ENCODE data around the gene CCDC92B. TPM values are rescaled to one million over a fixed set of nuclear protein-coding genes. Genes with fewer than 3 reads are reported as not detected.
"Not testable (repeated sequence)": the region's sequence is repeated elsewhere in the genome, so short reads cannot be mapped to it uniquely, and the experiment has no call there.

CCDC92B gene
- total RNA-seq, 2 experiments from 2014 or later: 0.10 TPM; not detected in 1

DNA sequence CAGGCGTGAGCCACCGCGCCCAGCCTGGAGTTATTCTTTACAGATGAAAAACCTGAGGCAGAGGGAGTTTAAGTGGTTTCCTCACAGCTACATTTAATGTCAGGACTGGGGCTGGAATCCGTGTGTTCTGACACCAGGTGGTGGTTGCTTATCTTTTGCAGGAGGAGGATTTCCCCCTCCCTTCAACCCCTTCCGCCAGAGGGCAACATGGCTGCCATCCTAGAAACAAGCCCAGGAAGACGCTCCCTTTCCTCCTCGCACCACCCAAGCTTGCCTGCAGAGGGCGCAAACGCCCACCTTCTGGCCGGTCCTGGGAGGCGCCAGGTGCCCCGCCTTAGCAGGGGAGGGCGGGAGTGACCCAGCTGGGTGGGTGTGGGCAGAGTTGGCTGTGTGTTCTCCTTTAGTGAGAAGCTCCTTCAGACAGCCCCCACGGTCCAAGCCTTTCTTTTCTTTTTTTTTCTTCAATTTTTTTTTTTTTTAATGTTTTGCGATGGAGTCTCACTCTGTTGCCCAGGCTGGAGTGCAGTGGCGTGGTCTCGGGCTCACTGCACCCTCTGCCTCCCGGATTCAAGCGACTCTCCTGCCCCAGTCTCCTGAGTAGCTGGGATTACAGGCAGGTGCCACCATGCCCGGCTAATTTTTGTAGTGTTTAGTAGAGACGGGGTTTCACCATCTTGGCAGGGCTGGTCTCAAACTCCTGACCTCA, 36.9 kb upstream of the CCDC92B start:
- CTCF ChIA-PET: interaction anchor here (0.7 to 2.7 kb wide), 23 partner anchors 8 to 801 kb away, joined by 3 to 46 read pairs (median 4); partner anchors contain the start of gene RAP1GAP2

DNA sequence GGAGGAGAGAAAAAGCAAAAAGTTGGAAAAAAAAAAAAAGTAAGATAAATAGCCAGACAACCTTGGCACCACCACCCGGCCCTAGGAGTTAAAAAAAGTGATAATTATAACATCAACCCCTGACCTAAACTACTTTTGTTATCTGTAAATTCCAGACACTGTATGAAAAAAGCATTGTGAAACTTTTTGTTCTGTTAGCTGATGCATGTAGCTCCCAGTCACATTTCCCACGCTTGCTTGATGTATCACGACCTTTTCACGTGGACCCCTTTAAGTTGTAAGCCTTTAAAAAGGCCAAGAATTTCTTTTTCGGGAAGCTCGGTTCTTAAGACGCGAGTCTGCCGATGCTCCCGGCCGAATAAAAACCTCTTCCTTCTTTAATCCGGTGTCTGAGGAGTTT, 35.9 kb upstream of the CCDC92B start:
- POLR2A ChIA-PET: interaction anchor here (0.7 to 15.3 kb wide), 4 partner anchors 10 to 147 kb away, joined by 3 to 346 read pairs (median 10); partner anchors contain the start of gene RAP1GAP2
- H3K36me3 Mint-ChIP-seq (ENCODE audit: low read depth); DNase-seq; H3K27ac Mint-ChIP-seq; H3K9me3 Mint-ChIP-seq; H3K4me3 Mint-ChIP-seq: not testable (repeated sequence)
- H3K27me3 Mint-ChIP-seq: peaks cover 14% of the 10 kb centered on the region
- peaks cover 23% of the 10 kb centered on the region for H3K4me1 Mint-ChIP-seq
- CTCF ChIA-PET: interaction anchor here (0.7 to 2.7 kb wide), 9 partner anchors 10 to 403 kb away, joined by 3 to 46 read pairs (median 9); partner anchors contain the start of gene RAP1GAP2

More for the DNA sequence above, 36.9 kb upstream of the CCDC92B start:
- Mint-ChIP-seq H3K4me1 (peaks cover 29% of the 10 kb centered on the region), H3K27me3 (peaks cover 18% of the 10 kb centered on the region), H3K27ac (no peak overlapping the region), H3K9me3 (no peaks in the 10 kb centered on the region), H3K36me3 (ENCODE audit: low read depth) (no peaks in the 10 kb centered on the region), H3K4me3 (no peak overlapping the region)
- POLR2A ChIA-PET: interaction anchor here (0.7 to 15.3 kb wide), 5 partner anchors 9 to 146 kb away, joined by 3 to 346 read pairs (median 5); partner anchors contain the start of gene RAP1GAP2
- peak; percentile 92 for DNase-seq

GRCh38 chr17:2784864-2785263, 35.4 kb upstream of the CCDC92B start:
- Mint-ChIP-seq H3K4me1 (peaks cover 21% of the 10 kb centered on the region), H3K9me3 (no peaks in the 10 kb centered on the region), H3K27me3 (peaks cover 13% of the 10 kb centered on the region), H3K27ac (no peak overlapping the region), H3K4me3 (no peak overlapping the region), H3K36me3 (ENCODE audit: low read depth) (no peaks in the 10 kb centered on the region)
- DNase-seq: no peak
- POLR2A ChIA-PET: interaction anchor here (1.8 to 15.3 kb wide), 3 partner anchors 11 to 42 kb away, joined by 5 to 346 read pairs (median 14); partner anchors contain the start of gene RAP1GAP2
- CTCF ChIA-PET: interaction anchor here (1.8 to 2.7 kb wide), 4 partner anchors 11 to 52 kb away, joined by 5 to 46 read pairs (median 26); partner anchors contain the start of gene RAP1GAP2

GRCh38 chr17:2783310-2784030, 34.0 kb upstream of the CCDC92B start:
- Mint-ChIP-seq H3K4me3 (no peak overlapping the region), H3K4me1 (peaks cover 23% of the 10 kb centered on the region), H3K27ac (no peak overlapping the region), H3K9me3 (no peaks in the 10 kb centered on the region), H3K36me3 (ENCODE audit: low read depth) (no peaks in the 10 kb centered on the region), H3K27me3 (peaks cover 13% of the 10 kb centered on the region)
- ChIA-PET CTCF (interaction anchor here (1.0 to 2.1 kb wide), 3 partner anchors 31 to 54 kb away, joined by 4 to 6 read pairs (median 5); no protein-coding TSS in a partner anchor), POLR2A (interaction anchor here (1.2 to 1.8 kb wide), 2 partner anchors 13 to 31 kb away, joined by 3 to 4 read pairs; partner anchors contain the start of gene RAP1GAP2)
- DNase-seq: no peak

DNA sequence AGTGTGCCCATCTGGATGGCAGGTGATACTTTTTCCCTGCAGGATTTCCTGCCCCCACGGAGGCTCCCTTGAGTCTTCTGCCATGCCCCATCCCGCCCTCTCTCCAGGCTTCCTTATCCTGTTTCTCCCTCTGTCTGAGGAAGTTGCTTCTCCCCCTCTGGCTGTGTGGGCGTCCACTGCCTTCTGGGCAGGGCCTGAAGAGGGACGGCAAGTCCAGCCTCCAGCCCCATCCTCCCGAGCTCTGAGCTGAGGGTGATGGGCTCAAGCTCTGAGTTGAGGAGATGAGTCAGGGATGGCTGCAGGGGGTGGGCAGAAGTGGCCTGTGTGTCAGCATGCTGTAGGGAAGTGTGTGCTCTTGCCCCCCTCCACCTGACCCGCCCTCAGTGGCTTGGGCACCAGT, 32.6 kb upstream of the CCDC92B start:
- POLR2A ChIA-PET: no interaction called here
- CTCF ChIA-PET: interaction anchor here (2.1 kb wide), 1 partner anchor 32 kb away, joined by 6 read pairs; no protein-coding TSS in a partner anchor
- peaks cover 16% of the 10 kb centered on the region for H3K27me3 Mint-ChIP-seq
- H3K4me3 Mint-ChIP-seq: no peak overlapping the region
- no peaks in the 10 kb centered on the region for H3K9me3 Mint-ChIP-seq
- DNase-seq: no peak
- no peaks in the 10 kb centered on the region for H3K36me3 Mint-ChIP-seq (ENCODE audit: low read depth)
- H3K27ac Mint-ChIP-seq: no peak overlapping the region
- H3K4me1 Mint-ChIP-seq: peaks cover 18% of the 10 kb centered on the region

DNA sequence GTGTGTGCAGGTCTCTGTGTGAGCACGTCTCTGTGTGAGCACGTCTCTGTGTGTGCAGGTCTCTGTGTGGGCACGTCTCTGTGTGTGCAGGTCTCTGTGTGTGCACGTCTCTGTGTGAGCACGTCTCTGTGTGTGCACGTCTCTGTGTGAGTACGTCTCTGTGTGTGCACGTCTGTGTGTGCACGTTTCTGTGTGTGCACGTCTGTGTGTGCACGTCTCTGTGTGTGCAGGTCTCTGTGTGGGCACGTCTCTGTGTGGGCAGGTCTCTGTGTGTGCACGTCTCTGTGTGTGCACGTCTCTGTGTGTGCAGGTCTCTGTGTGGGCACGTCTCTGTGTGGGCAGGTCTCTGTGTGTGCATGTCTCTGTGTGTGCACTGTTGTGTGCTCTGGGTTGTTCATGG, 32.1 kb upstream of the CCDC92B start:
- DNase-seq; H3K36me3 Mint-ChIP-seq (ENCODE audit: low read depth); POLR2A ChIA-PET; H3K27ac Mint-ChIP-seq; H3K4me3 Mint-ChIP-seq; H3K9me3 Mint-ChIP-seq; CTCF ChIA-PET: not testable (repeated sequence)
- peaks cover 20% of the 10 kb centered on the region for H3K27me3 Mint-ChIP-seq
- H3K4me1 Mint-ChIP-seq: peaks cover 20% of the 10 kb centered on the region

DNA sequence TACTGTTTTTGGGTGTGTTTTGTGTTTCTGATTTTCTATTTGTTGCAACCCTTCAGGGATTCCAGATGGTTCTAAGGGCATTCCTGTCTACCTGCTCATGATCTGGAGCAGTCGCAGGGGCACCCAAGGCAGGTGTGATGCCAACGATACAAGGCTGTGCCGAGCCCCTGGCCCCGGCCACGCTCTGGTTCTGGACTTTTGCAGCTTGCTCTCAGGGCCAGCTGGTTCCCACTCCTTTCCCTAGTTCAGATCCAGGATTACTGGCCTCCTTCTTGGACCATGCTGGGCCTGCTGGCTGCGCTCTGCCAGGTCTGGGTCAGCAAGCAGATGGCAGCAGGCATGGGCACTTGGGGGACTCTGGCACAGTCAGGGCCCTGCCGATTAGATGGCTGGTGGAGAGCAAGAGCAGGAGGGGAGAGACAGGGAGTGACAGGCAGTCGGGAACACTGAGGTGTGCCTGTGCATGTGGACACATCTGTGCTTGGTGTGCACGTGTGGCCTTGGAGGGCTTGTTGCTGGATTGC, 31.5 kb upstream of the CCDC92B start:
- H3K27ac Mint-ChIP-seq: no peak overlapping the region
- H3K4me1 Mint-ChIP-seq: peaks cover 15% of the 10 kb centered on the region
- CTCF ChIA-PET: no interaction called here
- H3K36me3 Mint-ChIP-seq (ENCODE audit: low read depth): no peaks in the 10 kb centered on the region
- no peaks in the 10 kb centered on the region for H3K9me3 Mint-ChIP-seq
- peaks cover 22% of the 10 kb centered on the region for H3K27me3 Mint-ChIP-seq
- H3K4me3 Mint-ChIP-seq: no peak overlapping the region
- POLR2A ChIA-PET: no interaction called here
- no peak for DNase-seq

- Mint-ChIP-seq H3K27me3 (peaks cover 29% of the 10 kb centered on the region), H3K36me3 (ENCODE audit: low read depth) (no peaks in the 10 kb centered on the region), H3K27ac (no peak overlapping the region), H3K9me3 (no peaks in the 10 kb centered on the region), H3K4me1 (peaks cover 12% of the 10 kb centered on the region), H3K4me3 (no peak overlapping the region)
- POLR2A ChIA-PET: no interaction called here
- no peak for DNase-seq
- CTCF ChIA-PET: no interaction called here
These were observed 30.8 kb upstream of the CCDC92B start for GRCh38 chr17:2780256-2780655.

- CTCF ChIA-PET: no interaction called here
- H3K4me1 Mint-ChIP-seq: peaks cover 12% of the 10 kb centered on the region
- no peak for DNase-seq
- no peak overlapping the region for H3K4me3 Mint-ChIP-seq
- H3K27ac Mint-ChIP-seq: no peak overlapping the region
- peaks cover 33% of the 10 kb centered on the region for H3K27me3 Mint-ChIP-seq
- POLR2A ChIA-PET: no interaction called here
- H3K36me3 Mint-ChIP-seq (ENCODE audit: low read depth): no peaks in the 10 kb centered on the region
- H3K9me3 Mint-ChIP-seq: no peaks in the 10 kb centered on the region
These were observed 30.1 kb upstream of the CCDC92B start for GRCh38 chr17:2779545-2779944.

DNA sequence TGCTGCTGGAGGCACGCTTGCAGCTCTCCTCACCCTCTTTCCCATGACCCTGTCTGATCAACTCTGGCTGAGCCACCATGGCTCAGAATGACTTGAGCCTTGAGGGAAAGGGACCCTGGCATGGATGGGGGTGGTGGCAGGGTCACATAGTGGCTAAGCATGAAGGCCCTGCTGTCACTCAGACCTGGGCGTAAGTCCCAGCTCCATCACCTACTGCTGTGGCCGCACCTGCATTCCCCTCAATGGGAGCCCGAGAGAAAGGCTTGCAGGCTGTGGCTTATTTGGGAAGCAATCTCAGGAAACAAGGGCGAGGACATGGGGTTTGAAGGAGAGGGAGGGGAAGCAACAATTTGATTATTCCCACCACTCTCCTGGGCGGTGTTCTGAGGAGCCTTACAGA, 29.0 kb upstream of the CCDC92B start:
- Mint-ChIP-seq H3K27ac (no peak overlapping the region), H3K36me3 (ENCODE audit: low read depth) (no peaks in the 10 kb centered on the region), H3K4me3 (no peak overlapping the region), H3K4me1 (peaks cover 12% of the 10 kb centered on the region), H3K9me3 (no peaks in the 10 kb centered on the region), H3K27me3 (peaks cover 38% of the 10 kb centered on the region)
- DNase-seq: no peak
- CTCF ChIA-PET: interaction anchor here (0.5 to 1.8 kb wide), 3 partner anchors 8 to 243 kb away, joined by 3 to 7 read pairs (median 3); no protein-coding TSS in a partner anchor
- POLR2A ChIA-PET: no interaction called here

DNA sequence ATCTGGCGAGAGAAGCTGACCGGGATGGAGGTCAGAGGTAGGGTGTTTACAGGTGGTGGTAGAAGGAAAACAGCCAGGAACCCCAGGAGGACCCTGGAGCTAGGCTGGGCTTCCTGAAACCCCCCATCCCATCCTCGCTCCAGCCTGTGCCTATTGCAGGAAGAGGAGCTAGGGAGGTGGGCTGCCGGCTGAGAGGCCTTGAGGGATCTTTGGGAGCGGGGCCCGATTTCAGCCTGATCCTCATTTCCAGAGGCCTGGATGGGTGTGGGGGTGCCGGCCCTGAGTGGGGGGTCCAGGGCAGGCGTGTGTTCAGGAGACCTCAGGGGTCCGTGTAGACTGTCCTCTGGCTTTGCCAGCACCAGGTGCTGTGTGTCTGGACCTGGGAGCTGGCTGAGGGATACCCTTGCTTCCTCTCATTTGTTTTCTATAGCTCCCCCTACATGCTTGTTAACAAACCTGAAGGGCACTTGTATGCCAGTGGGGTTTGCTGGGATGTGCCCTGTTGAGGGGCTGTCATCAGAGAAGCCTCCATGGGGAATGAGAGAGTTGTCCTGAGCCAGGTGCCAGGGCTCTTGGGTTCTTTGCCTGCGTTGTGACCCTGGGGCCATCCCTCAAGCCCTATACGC, 27.9 kb upstream of the CCDC92B start:
- no peak overlapping the region for H3K27ac Mint-ChIP-seq
- no peaks in the 10 kb centered on the region for H3K9me3 Mint-ChIP-seq
- CTCF ChIA-PET: interaction anchor here (1.5 to 1.8 kb wide), 2 partner anchors 9 to 37 kb away, joined by 3 to 7 read pairs; no protein-coding TSS in a partner anchor
- POLR2A ChIA-PET: no interaction called here
- peak overlapping the region; percentile 13 for H3K4me3 Mint-ChIP-seq
- DNase-seq: no peak
- peaks cover 47% of the 10 kb centered on the region for H3K27me3 Mint-ChIP-seq
- H3K4me1 Mint-ChIP-seq: peaks cover 12% of the 10 kb centered on the region
- no peaks in the 10 kb centered on the region for H3K36me3 Mint-ChIP-seq (ENCODE audit: low read depth)

- Mint-ChIP-seq H3K27ac (no peak overlapping the region), H3K4me1 (peaks cover 12% of the 10 kb centered on the region), H3K36me3 (ENCODE audit: low read depth) (no peaks in the 10 kb centered on the region), H3K9me3 (no peaks in the 10 kb centered on the region), H3K4me3 (peak overlapping the region; percentile 13), H3K27me3 (peaks cover 47% of the 10 kb centered on the region)
- DNase-seq: no peak
- CTCF ChIA-PET: interaction anchor here (1.8 kb wide), 1 partner anchor 10 kb away, joined by 7 read pairs; no protein-coding TSS in a partner anchor
- POLR2A ChIA-PET: no interaction called here
These were observed 27.3 kb upstream of the CCDC92B start for GRCh38 chr17:2776589-2777241.

Measured in activated CD4-positive, alpha-beta memory T cell treated with anti-CD3 and anti-CD28 coated beads, Interleukin-2, amount 10 ng/mL, durations not matched to agents 7 days and 5 days (primary cell).